Astrocyte of the cerebellum (primary cell): ENCODE data around the gene YTHDF2.

ENCODE experiments used
- DNase-seq: peaks from one replicate; pipeline ENCODE4 v3.0.0-alpha.2; 2011; ENCODE audit warnings: low read depth
- H3K4me3 ChIP-seq: 2 replicates; pipeline ENCODE4 v1.5.1; 2011; ENCODE audit warnings: mild to moderate bottlenecking, low read depth, low read length, moderate library complexity
- CTCF ChIP-seq: IDR thresholded peaks from 2 replicates; pipeline ENCODE4 v1.5.1; 2012; ENCODE audit warnings: low read length, low read depth, moderate library complexity, mild to moderate bottlenecking; ENCODE audit errors: missing control alignments
- in situ Hi-C: cut with HindIII; loops from 2 replicates; pipeline ENCODE4 v1.10.0; 2017; ENCODE audit warnings: low sequenced_read_pairs

YTHDF2 gene

DNA sequence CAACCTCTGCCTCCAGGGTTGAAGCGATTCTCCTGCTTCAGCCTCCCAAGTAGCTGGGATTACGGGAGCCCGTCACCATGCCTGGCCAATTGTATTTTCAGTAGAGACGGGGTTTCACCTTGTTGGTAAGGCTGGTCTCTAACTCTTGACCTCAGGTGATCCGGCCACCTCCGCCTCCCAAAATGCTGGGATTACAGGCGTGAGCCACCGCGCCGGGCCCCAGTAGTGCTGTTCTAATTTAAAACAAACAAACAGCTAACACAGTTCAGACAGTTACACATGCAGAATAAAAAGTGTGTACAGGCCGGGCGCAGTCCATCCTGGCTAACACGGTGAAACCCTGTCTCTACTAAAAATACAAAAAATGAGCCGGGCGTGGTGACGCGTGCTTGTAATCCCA, 39.6 kb downstream of the YTHDF2 start:
- no peak for DNase-seq
- no peak for TF ChIP-seq CTCF
- in situ Hi-C loops = no loop called here

GRCh38 chr1:28778021-28778420, 41.3 kb downstream of the YTHDF2 start:
- TF ChIP-seq CTCF = no peak
- H3K4me3 ChIP-seq = no peak overlapping the region
- in situ Hi-C loops = no loop called here
- DNase-seq = no peak

More for the DNA sequence above, 39.6 kb downstream of the YTHDF2 start:
- H3K4me3 ChIP-seq = no peak overlapping the region

DNA sequence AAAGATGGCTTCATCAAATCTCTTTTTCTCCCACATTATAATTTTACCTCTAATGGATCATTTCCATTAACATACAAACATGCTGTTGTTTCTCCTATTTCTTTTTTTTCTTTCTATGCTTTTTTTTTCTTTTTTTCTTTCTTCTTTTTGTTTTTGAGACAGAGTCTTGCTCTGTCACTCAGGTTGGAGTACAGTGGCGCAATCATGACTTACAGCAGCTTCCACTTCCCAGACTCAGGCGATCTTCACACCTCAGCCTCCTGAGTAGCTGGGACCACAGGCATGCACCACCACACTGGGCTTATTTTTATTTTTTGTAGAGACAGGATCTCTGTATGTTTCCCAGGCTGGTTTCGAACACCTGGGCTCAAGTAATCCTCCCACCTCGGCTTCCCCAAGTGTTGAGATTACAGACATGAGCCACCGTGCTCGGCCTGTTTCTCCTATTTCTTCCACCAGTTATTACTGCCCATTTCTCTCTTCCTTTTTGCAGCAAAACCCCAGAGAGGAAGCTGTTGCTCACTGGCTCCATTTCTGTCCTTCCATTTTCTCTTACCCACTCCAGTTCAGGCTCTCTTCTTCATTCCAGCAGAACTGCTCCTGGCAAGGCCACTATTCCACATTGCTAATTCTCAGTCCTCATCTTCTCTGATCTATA, 43.1 kb downstream of the YTHDF2 start:
- no peak for DNase-seq
- in situ Hi-C loops = no loop called here
- TF ChIP-seq CTCF = no peak

GRCh38 chr1:28781305-28781704, 44.6 kb downstream of the YTHDF2 start:
- no peak for TF ChIP-seq CTCF
- in situ Hi-C loops = no loop called here
- H3K4me3 ChIP-seq = no peak overlapping the region
- DNase-seq = no peak

More for the DNA sequence above, 43.1 kb downstream of the YTHDF2 start:
- no peak overlapping the region for H3K4me3 ChIP-seq

DNA sequence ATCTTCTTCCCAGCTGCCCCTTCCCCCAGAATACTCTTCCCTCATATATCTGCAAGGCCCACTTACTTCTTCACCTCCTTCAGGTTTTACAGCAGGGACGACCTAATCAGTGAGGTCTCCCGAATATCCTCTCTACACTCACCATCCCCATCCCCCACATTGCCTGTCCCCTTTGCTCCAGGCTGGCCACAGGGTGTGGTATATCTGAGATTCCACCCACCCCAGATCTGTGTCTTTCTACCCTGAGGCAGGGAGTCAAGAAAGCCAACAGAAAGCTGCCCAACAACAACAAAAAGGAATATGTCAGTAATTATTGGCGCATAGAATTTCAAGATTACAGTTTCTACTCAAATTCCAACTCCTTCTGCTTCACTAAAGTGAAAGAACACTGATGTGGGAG, 45.3 kb downstream of the YTHDF2 start:
- no peak overlapping the region for H3K4me3 ChIP-seq
- no peak for TF ChIP-seq CTCF
- DNase-seq = no peak
- in situ Hi-C loops = no loop called here

- DNase-seq = no peak
- TF ChIP-seq CTCF = no peak
- in situ Hi-C loops = no loop called here
- no peak overlapping the region for H3K4me3 ChIP-seq
These were observed 46.6 kb downstream of the YTHDF2 start for GRCh38 chr1:28783363-28783762.

GRCh38 chr1:28789412-28789811, 52.7 kb downstream of the YTHDF2 start:
- in situ Hi-C loops = no loop called here
- no peak overlapping the region for H3K4me3 ChIP-seq
- DNase-seq = no peak
- no peak for TF ChIP-seq CTCF
